Endothelial cell of umbilical vein (primary cell): Measurements from ENCODE around the gene PGGHG. TPM values are rescaled to one million over a fixed set of nuclear protein-coding genes. Genes with fewer than 3 reads are reported as not detected.

ENCODE experiments used
- BruUV-seq: library from RNA; stranded (reverse); fragments of 400-500 nt; replicated peaks from 2 replicates; lab custom pipeline; 2021; lab: Mats Ljungman, UMichigan
- CTCF ChIA-PET: fragments of 300-600, 350-600 bp; sonication (Branson Sonifier 250); formaldehyde crosslinking; loops from one replicate; lab custom pipeline; 2021; ENCODE audit warnings: antibody characterized with exemption, inconsistent platforms; lab: Charles Lee
- POLR2A ChIA-PET: fragments of 300-600, 350-600 bp; sonication (Branson Sonifier 250); formaldehyde crosslinking; loops from one replicate; lab custom pipeline; 2021; ENCODE audit warnings: antibody characterized with exemption, inconsistent platforms; lab: Charles Lee
- DNase-seq: peaks from one replicate; pipeline ENCODE4 v3.0.0-alpha.2; 2011; ENCODE audit warnings: low read depth, low spot score
- FAIRE-seq: peaks from 2 replicates; lab custom pipeline; 2011; peaks lifted over from hg19 to GRCh38; lab: Jason Lieb, UNC
- H2AFZ ChIP-seq: 2 replicates; pipeline ENCODE4 v1.6.0; 2012; ENCODE audit warnings: low read depth, low read length, control low read depth, inconsistent platforms
- H3K27ac ChIP-seq: 2 replicates; pipeline ENCODE4 v1.5.1; 2011; ENCODE audit warnings: low read depth, mild to moderate bottlenecking, control low read depth, low read length, moderate library complexity; ENCODE audit not compliant: insufficient read depth
- H3K27me3 ChIP-seq, 2 experiments: 2 replicates each; pipeline versions ENCODE4 v1.6.0 to v1.6.1; 2011; ENCODE audit warnings: low read length in 2 of 2, mixed read lengths in 1 of 2; ENCODE audit not compliant: control insufficient read depth in 2 of 2, insufficient read depth in 2 of 2
- H3K36me3 ChIP-seq, 2 experiments: 2 replicates in 1 of 2; 3 replicates in 1 of 2; pipeline ENCODE4 v1.5.1; 2011; ENCODE audit warnings: low read length in 2 of 2, mild to moderate bottlenecking in 1 of 2, moderate library complexity in 1 of 2; ENCODE audit not compliant: control insufficient read depth in 2 of 2, insufficient read depth in 2 of 2; ENCODE audit errors: extremely low read depth in 1 of 2
- H3K4me1 ChIP-seq: 3 replicates; pipeline ENCODE4 v1.5.1; 2011; ENCODE audit warnings: mild to moderate bottlenecking, low read length; ENCODE audit not compliant: control insufficient read depth, insufficient read depth; ENCODE audit errors: extremely low read depth
- H3K4me2 ChIP-seq: 2 replicates; pipeline ENCODE4 v1.6.1; 2011; ENCODE audit warnings: low read length, control low read depth, mixed read lengths; ENCODE audit not compliant: insufficient read depth
- H3K4me3 ChIP-seq, 3 experiments: fragments of 200-600 bp in 1 of 3; sonication (generic), shearing (Covaris generic) in 1 of 3; replicated peaks in 1 of 3; 2 replicates each; pipeline ENCODE4 v1.5.1; 2011 to 2016; ENCODE audit warnings: control low read depth in 3 of 3, low read length in 3 of 3, mild to moderate bottlenecking in 2 of 3, inconsistent platforms in 1 of 3, low read depth in 1 of 3, moderate library complexity in 1 of 3; ENCODE audit not compliant: insufficient read depth in 1 of 3
- H3K79me2 ChIP-seq: 2 replicates; pipeline ENCODE4 v1.6.0; 2012; ENCODE audit warnings: low read length, inconsistent platforms; ENCODE audit not compliant: control insufficient read depth, insufficient read depth
- H3K9ac ChIP-seq: replicated peaks from 2 replicates; pipeline ENCODE3; 2011; ENCODE audit warnings: low read length, control low read depth; ENCODE audit not compliant: insufficient read depth; ENCODE audit errors: extremely low read depth
- H3K9me1 ChIP-seq: replicated peaks from 3 replicates; pipeline ENCODE4 v1.6.0; 2011; ENCODE audit warnings: mild to moderate bottlenecking, low read length; ENCODE audit not compliant: control insufficient read depth, insufficient read depth; ENCODE audit errors: extremely low read depth
- H3K9me3 ChIP-seq: replicated peaks from 2 replicates; pipeline ENCODE4 v1.5.1; 2012; ENCODE audit warnings: low read length, inconsistent platforms; ENCODE audit not compliant: control insufficient read depth, insufficient read depth
- H4K20me1 ChIP-seq: replicated peaks from 2 replicates; pipeline ENCODE3; 2011; ENCODE audit warnings: mild to moderate bottlenecking, low read length; ENCODE audit not compliant: control insufficient read depth, insufficient read depth; ENCODE audit errors: extremely low read depth
- FOS ChIP-seq: IDR thresholded peaks from 2 replicates; pipeline ENCODE4 v1.6.1; 2011; ENCODE audit warnings: mild to moderate bottlenecking, low read length, moderate library complexity, borderline replicate concordance; ENCODE audit not compliant: insufficient read depth
- GATA2 ChIP-seq: IDR thresholded peaks from 2 replicates; pipeline ENCODE4 v1.7.0; 2011; ENCODE audit warnings: low read depth, mild to moderate bottlenecking, moderate library complexity, mixed read lengths, low read length; ENCODE audit not compliant: insufficient read length, insufficient read depth
- JUN ChIP-seq: IDR thresholded peaks from 2 replicates; pipeline ENCODE4 v1.6.1; 2011; ENCODE audit warnings: borderline replicate concordance, low read depth; ENCODE audit not compliant: insufficient read length, insufficient read depth
- MYC ChIP-seq: IDR thresholded peaks from one replicate; pipeline ENCODE4 v1.6.1; 2011; ENCODE audit warnings: mild to moderate bottlenecking, low read depth, low read length
- POLR2A ChIP-seq: IDR thresholded peaks from 2 replicates; pipeline ENCODE4 v1.6.1; 2012; ENCODE audit warnings: low read depth, mild to moderate bottlenecking, control low read depth, low read length
- POLR2AphosphoS5 ChIP-seq: IDR thresholded peaks from 2 replicates; pipeline ENCODE4 v1.6.1; 2012; ENCODE audit warnings: low read depth, mild to moderate bottlenecking, control low read depth, low read length, moderate library complexity; ENCODE audit not compliant: insufficient read depth
- dilution Hi-C: fragments of 300-500 bp; cut with MboI; formaldehyde crosslinking; loops from one replicate; pipeline ENCODE4 v1.15.0; 2019; ENCODE audit warnings: low sequenced_read_pairs; ENCODE audit not compliant: extremely low pct_ligation_motif_present
- intact Hi-C: fragments of 100-400 bp; cut with micrococcal nuclease; formaldehyde crosslinking; loops from one replicate; pipeline ENCODE4 v1.10.0; 2022
- polyA plus RNA-seq, 4 experiments: library from polyadenylated mRNA; depleted of rRNA in 3 of 4; stranded (reverse) in 3 of 4; unstranded in 1 of 4; fragments of >200 nt; gene quantifications; 2 replicates each; pipeline versions ENCODE4 v1.2.1 to v1.2.3, GENCODE V29; 2011 to 2012; ENCODE audit warnings: missing spikeins in 1 of 4
- total RNA-seq: library from RNA; stranded (reverse); gene quantifications from 2 replicates; pipeline ENCODE4 v1.2.3, GENCODE V29; 2021
- TF ChIP-seq, protein P1 (sequence below): IDR thresholded peaks from 2 replicates; pipeline ENCODE4 v1.6.1; 2011; ENCODE audit not compliant: insufficient read depth, insufficient read length

PGGHG gene
- total and polyA plus RNA-seq, 2 donors (not counting 3 experiments of a cell fraction or from before 2014, with no cell fraction given): 31.6 to 42.4 TPM

GRCh38 chr11:293852-294661 is 5.1 kb downstream of the PGGHG start:
- dilution Hi-C loops (no loop called here), intact Hi-C loops (no loop called here)
- H2AFZ ChIP-seq: no peak overlapping the region
- peaks cover 0 to 8% of the 10 kb centered on the region in 2 experiments for H3K36me3 ChIP-seq
- no peaks in the 10 kb centered on the region for H3K4me1 ChIP-seq
- H3K27ac ChIP-seq: no peak overlapping the region
- H3K9me3 ChIP-seq: no peaks in the 10 kb centered on the region
- TF ChIP-seq, protein P1, sequence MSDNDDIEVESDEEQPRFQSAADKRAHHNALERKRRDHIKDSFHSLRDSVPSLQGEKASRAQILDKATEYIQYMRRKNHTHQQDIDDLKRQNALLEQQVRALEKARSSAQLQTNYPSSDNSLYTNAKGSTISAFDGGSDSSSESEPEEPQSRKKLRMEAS: no peak
- TF ChIP-seq FOS (no peak), POLR2A (no peak), MYC (no peak), JUN (no peak)
- ChIA-PET POLR2A (interaction anchor here (0.5 kb wide), 1 partner anchor 17 kb away, joined by 3 read pairs; no protein-coding TSS in a partner anchor), CTCF (no interaction called here)
- DNase-seq: no peak
- H3K79me2 ChIP-seq: no peaks in the 10 kb centered on the region
- no peak for FAIRE-seq
- H3K27me3 ChIP-seq: no peaks in the 10 kb centered on the region
- no TSS peak for BruUV-seq
- H3K9ac ChIP-seq: no peak overlapping the region
- no peaks in the 10 kb centered on the region for H3K9me1 ChIP-seq
- H4K20me1 ChIP-seq: no peaks in the 10 kb centered on the region
- no peak overlapping the region for H3K4me3 ChIP-seq
- no peak overlapping the region for H3K4me2 ChIP-seq

GRCh38 chr11:294780-295179 is 5.9 kb downstream of the PGGHG start:
- no peak for DNase-seq
- Histone ChIP-seq H3K4me1 (no peaks in the 10 kb centered on the region), H3K9ac (no peak overlapping the region), H3K9me3 (no peaks in the 10 kb centered on the region), H4K20me1 (no peaks in the 10 kb centered on the region), H3K4me3 (no peak overlapping the region), H3K4me2 (no peak overlapping the region), H3K79me2 (no peaks in the 10 kb centered on the region), H3K27me3 (no peaks in the 10 kb centered on the region), H3K36me3 (peaks cover 0 to 8% of the 10 kb centered on the region in 2 experiments), H3K9me1 (no peaks in the 10 kb centered on the region), H3K27ac (no peak overlapping the region), H2AFZ (no peak overlapping the region)
- BruUV-seq: TSS peak; percentile 12
- CTCF ChIA-PET: no interaction called here
- TF ChIP-seq POLR2AphosphoS5 (no peak), GATA2 (no peak), POLR2A (no peak)
- no peak for FAIRE-seq
- dilution Hi-C loops: no loop called here
- POLR2A ChIA-PET: no interaction called here
- intact Hi-C loops: no loop called here
